ENCODE results near the gene DMAP1. TPM values are rescaled to one million over a fixed set of nuclear protein-coding genes. Genes with fewer than 3 reads are reported as not detected.

DMAP1 gene
- total RNA-seq, 2 experiments from 2014 or later: 35.4 to 55.9 TPM

GRCh38 chr1:44221769-44222168, 8.5 kb downstream of the DMAP1 start:
- peaks cover 23% of the 10 kb centered on the region for H3K4me1 ChIP-seq (ENCODE audit: insufficient read depth, low read length, poor library complexity, severe bottlenecking)
- ChIA-PET POLR2A (no interaction called here), CTCF (ENCODE audit: unreplicated experiment) (no interaction called here)
- no peaks in the 10 kb centered on the region for H4K20me1 ChIP-seq (ENCODE audit: insufficient read depth, low read length)
- H3K9me3 ChIP-seq (ENCODE audit: low read length): no peaks in the 10 kb centered on the region
- intact Hi-C loops (cut with micrococcal nuclease; ENCODE audit: unreplicated experiment): no loop called here
- H3K4me3 ChIP-seq (ENCODE audit: low read depth, low read length, poor library complexity, severe bottlenecking): no peak overlapping the region
- no peak for DNase-seq (ENCODE audit: low spot score)
- H3K27ac ChIP-seq (ENCODE audit: low read depth, low read length, poor library complexity, severe bottlenecking): peak overlapping the region; percentile 75
- H3K36me3 ChIP-seq (ENCODE audit: insufficient read depth, low read length): peaks cover 52% of the 10 kb centered on the region
- no peaks in the 10 kb centered on the region for H3K79me2 ChIP-seq (ENCODE audit: insufficient read depth, low read depth, low read length)
- H3K4me2 ChIP-seq (ENCODE audit: low read length): 0 out of 2 replicates have a peak overlapping the region, but pooled peaks have one; percentile 58
- H3K9me2 ChIP-seq (ENCODE audit: insufficient read depth, low read length): no peaks in the 10 kb centered on the region
- no peak for TF ChIP-seq CTCF (conservative IDR thresholded peaks at IDR 0.05; ENCODE audit: low read length)
- TF ChIP-seq EZH2phosphoT487 (IDR thresholded peaks at IDR 0.05; ENCODE audit: borderline replicate concordance, low read depth, low read length): no peak
- no TSS peak for BruUV-seq (replicated peaks)
- no peak overlapping the region for H2AFZ ChIP-seq (ENCODE audit: low read length)

- intact Hi-C loops (cut with micrococcal nuclease; ENCODE audit: unreplicated experiment): no loop called here
Measured at GRCh38 chr1:44222397-44223186, 9.3 kb downstream of the DMAP1 start.

More at GRCh38 chr1:44222397-44223186, 9.3 kb downstream of the DMAP1 start:
- ChIA-PET POLR2A (no interaction called here), CTCF (ENCODE audit: unreplicated experiment) (no interaction called here)
- no TSS peak for BruUV-seq (replicated peaks)
- peaks cover 45% of the 10 kb centered on the region for H3K36me3 ChIP-seq (ENCODE audit: insufficient read depth, low read length)
- H3K9me2 ChIP-seq (ENCODE audit: insufficient read depth, low read length): no peaks in the 10 kb centered on the region
- H3K4me2 ChIP-seq (ENCODE audit: low read length): no peak overlapping the region
- H3K79me2 ChIP-seq (ENCODE audit: insufficient read depth, low read depth, low read length): no peaks in the 10 kb centered on the region
- peaks cover 23% of the 10 kb centered on the region for H3K4me1 ChIP-seq (ENCODE audit: insufficient read depth, low read length, poor library complexity, severe bottlenecking)
- H4K20me1 ChIP-seq (ENCODE audit: insufficient read depth, low read length): no peaks in the 10 kb centered on the region
- H3K4me3 ChIP-seq (ENCODE audit: low read depth, low read length, poor library complexity, severe bottlenecking): no peak overlapping the region
- H3K27ac ChIP-seq (ENCODE audit: low read depth, low read length, poor library complexity, severe bottlenecking): no peak overlapping the region
- TF ChIP-seq CTCF (conservative IDR thresholded peaks at IDR 0.05; ENCODE audit: low read length): no peak
- no peak for TF ChIP-seq EZH2phosphoT487 (IDR thresholded peaks at IDR 0.05; ENCODE audit: borderline replicate concordance, low read depth, low read length)
- H2AFZ ChIP-seq (ENCODE audit: low read length): no peak overlapping the region
- no peak for DNase-seq (ENCODE audit: low spot score)
- H3K9me3 ChIP-seq (ENCODE audit: low read length): no peaks in the 10 kb centered on the region
